GM21381 (cell line): Measurements from ENCODE around the gene GRIN2A.
A peak's percentile ranks its signal among the peaks of the same experiment; 100 is the strongest.

Experiments
- ATAC-seq: cut with Tn5 transposase; IDR thresholded peaks from one replicate; pipeline ENCODE4 v1.9.1; 2021; ENCODE audit warnings: mild to moderate bottlenecking, moderate library complexity; ENCODE audit not compliant: unreplicated experiment

Gene GRIN2A

DNA sequence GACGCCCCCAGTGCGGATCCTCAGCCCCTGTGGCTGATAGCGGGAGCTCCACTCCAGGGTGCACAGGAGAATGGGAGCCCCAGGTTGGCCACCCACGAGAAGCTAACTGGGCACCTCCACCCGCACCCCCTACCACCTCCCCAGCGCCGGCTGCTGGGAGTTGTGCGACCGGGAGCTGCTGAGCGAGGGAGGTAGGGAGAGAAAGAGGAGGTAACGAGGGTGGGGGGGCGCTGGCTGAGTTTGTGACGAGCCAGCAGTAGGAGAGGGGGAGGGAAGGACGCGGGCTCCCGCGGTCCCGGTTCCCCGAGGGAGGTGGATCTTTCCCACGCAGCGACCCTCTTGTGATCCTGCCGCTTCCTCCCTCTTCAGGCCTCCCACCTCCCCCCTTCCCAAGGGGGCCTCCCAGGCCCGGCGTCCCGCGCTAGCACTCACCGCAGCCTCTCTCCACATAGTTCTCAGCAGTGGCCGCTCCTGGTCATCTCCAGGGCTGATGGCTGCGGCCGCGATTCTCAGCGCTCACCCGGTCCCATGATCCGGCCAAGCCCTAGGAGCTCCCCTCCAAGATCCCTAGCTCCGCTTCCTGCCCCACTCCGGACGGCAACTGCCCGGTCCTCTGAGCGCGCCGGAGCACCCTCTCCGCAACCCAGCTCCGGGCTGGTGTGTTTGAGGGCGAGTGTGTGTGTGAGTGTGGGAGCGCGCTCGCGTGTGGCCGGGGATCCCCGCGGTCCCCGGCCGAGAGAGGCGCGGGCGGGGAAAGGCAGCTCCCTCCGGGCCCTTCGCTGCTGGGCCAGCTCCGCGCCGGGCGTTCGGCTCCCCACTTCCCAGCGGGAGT, at the start of gene GRIN2A:
TSS of gene GRIN2A (minus strand) at position 207 of the 832 bp plus-strand sequence. CDS start 2,017 bp downstream, outside the sequence.
- no peak for ATAC-seq

DNA sequence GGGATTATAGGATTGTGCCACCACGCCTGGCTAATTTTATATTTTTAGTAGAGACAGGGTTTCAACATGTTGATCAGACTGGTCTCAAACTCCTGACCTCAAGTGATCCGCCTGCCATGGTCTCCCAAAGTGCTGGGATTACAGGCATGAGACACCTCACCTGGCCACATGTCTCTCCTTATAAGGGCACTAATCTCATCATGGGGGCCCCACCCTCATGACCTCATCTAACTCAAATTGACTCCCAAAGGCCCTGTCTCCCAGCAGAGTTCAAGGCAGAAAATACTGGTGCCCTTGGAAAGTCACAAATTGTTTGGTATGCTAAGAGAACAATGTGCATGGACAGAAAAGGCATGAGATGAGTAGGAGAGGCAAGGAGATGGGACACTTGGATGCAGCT, 49.3 kb upstream of the GRIN2A start:
- no peak for ATAC-seq

GRCh38 chr16:10228779-10229178, 46.6 kb upstream of the GRIN2A start:
- ATAC-seq = peak; percentile 71

DNA sequence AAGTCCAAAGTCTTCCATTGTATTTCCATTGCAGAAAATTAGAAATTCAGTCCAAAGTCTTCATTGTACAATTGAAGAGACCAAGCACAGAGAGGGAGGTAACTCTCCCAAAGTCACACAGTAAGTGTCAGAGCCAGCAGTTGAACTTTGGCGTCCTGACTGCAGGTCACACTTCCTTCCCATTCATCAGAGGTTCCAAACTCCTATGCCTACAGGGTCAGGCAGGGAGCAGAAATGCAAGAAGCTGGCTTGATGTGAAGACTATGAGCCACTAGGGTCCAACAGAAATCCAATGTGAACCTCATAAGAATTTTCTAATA, 44.7 kb upstream of the GRIN2A start:
- no peak for ATAC-seq

GRCh38 chr16:10226141-10226986, 44.1 kb upstream of the GRIN2A start:
- no peak for ATAC-seq

DNA sequence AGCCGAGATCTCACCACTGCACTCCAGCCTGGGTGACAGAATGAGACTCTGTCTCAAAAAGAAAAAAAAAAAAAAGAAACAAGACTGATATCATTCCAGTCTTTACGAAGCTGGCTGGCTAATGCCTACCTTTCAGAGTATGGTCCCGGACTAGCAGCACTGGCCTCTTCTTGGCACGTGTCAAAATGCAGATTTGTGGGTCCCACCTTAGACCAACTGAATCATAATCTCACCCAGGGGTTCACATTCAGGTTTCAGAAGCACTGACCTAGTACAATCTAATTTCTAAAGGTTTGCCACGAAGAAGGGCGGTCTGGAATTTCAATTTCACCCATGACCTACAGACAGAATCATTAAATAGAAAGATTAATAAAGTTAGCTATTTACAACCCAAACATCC, 43.4 kb upstream of the GRIN2A start:
- no peak for ATAC-seq

GRCh38 chr16:10224850-10225249, 42.6 kb upstream of the GRIN2A start:
- no peak for ATAC-seq

DNA sequence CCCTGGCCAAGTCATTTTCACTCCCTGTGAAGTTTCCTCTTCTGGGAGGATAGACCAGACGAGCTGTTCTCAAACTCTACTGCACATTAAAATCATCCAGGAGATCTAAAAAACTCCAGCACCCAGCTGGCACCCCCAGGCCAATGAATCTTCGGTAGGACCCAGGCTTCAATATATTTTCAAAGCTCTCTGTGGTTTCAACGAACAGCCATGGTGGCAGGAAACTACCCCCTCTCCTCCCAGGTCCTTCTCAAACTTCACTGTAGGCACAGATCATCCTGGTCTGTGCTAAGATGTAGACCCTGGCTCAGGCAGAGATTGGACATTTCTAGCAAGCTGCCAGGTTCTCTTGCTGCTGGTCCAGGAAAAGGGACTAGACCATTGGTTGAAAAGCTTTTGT, 38.7 kb upstream of the GRIN2A start:
- ATAC-seq = no peak

DNA sequence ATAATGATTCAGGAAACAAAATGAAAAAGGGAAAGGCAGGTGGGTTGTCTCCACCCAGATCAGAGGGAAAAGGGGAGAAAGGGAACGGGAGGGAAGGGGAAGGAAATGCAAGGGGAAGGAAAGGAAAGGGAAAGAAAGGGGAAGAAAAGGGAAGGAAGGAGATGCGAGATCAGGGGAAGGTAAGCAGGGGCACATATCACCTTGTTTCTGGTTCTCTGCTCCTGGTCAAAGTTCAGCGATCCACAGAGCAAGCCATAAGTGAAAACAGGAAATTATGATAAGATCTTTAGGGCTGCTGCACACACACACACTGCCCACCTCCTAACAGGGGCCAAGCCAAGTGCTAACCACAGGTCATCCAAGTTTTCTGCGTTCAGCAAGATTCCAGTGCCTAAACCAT, 37.5 kb upstream of the GRIN2A start:
- ATAC-seq = no peak

GRCh38 chr16:10218490-10219206, 36.4 kb upstream of the GRIN2A start:
- ATAC-seq = no peak

- no peak for ATAC-seq
Observed at GRCh38 chr16:10213748-10214147, 31.5 kb upstream of the GRIN2A start.

- no peak for ATAC-seq
Observed at GRCh38 chr16:10210944-10211343, 28.7 kb upstream of the GRIN2A start.

DNA sequence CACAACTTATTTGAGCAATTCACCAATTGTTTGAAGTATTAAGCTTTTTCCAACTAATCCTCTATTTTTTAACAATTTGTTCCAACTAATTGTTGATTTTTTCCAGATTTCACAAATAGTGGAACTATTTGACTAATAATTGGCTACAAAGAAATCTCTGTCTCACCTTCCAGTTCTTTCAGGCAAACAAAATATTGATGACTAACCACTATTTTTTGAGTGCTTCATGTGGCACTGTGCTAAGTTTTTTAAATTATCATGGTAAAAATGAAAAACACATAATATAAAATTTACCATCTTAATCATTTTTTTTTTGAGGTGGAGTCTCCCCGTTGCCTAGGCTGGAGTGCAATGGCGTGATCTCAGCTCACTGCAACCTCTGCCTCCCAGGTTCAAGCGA, 24.6 kb upstream of the GRIN2A start:
- ATAC-seq = no peak

- ATAC-seq = peak; percentile 77
Observed at GRCh38 chr16:10206215-10206614, 24.0 kb upstream of the GRIN2A start.

DNA sequence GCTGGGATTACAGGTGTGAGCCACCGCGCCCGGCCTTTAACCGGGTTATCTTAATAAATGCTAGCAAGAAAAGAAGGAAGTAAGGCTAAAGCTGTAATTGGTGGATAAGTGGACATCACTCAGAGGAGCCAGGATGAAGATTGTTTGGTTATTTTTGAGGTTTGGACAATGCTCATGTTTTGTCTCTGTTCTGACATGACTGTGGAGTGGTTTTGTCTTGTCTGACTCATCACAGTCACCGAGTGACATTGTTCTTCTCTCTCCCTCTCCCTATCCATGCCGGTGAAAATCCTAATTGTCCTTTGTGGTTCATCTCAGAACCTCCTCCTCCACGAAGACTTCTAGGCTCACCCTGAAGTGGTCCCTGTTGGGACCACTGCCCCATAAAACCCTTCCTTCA, 23.5 kb upstream of the GRIN2A start:
- no peak for ATAC-seq

GRCh38 chr16:10202649-10203048, 20.4 kb upstream of the GRIN2A start:
- no peak for ATAC-seq

- no peak for ATAC-seq
Observed at GRCh38 chr16:10200637-10201586, 18.7 kb upstream of the GRIN2A start.

DNA sequence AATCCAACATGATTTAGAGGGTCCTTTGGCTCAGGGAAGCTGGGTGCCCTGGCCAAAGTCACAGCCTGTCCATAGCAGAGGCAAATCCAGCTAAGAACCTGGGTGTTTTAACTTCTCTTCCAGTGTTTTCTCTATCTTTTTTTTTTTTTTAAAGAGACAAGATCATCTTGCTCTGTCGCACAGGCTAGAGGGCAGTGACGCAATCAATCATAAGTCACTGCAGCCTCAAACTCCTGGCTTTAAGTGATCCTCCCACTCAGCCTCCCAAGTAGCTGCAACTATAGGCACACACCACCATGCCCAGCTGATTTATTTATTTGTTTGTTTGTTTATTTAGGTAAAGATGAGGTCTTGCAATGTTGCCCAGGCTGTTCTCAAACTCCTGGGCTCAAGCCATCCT, 14.8 kb upstream of the GRIN2A start:
- ATAC-seq = no peak

DNA sequence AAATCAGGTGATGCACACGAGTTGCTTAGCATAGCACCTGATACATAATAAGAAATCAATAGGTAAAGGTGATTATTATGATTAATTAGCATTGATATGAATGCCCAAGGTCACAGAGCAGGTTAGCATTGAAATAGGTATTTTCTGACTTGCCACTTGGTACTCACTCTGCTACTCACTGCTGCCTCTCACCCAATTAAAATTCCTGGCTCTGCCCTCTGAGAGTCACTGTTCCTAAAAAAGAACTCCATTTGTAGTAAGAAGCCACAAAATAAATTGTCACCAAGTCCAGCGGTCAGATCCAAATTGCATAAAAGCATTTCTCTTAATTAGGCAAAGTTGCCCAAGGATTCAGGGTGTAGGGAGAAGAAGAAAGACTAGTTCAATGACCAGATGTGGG, 8.9 kb upstream of the GRIN2A start:
- ATAC-seq = no peak

DNA sequence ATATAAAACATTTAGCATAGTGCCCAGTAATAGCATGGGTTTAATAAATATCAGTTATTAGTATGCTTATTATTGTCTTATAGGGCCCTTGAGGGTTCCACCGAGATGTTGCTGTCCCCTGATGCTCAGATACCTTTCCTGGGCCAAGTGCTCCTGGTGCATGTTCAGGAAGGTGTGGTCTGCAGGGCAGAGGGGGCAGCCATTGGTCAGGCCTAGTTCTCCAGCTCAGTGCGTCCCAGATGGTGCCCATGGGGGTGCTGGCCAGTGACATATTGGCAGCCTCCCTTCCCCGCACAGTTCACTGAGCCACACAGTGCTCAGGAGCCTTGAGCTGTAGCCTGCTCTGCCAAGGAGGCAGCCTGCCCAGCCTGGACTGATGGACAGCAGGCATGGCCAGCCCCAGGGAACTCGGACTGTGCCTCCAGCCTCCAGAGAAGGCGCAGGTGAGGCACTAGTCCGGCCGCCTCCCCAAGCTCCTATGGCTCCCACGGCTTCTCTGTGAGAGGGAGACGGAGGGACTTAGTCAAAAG, 7.7 kb upstream of the GRIN2A start:
- no peak for ATAC-seq
